GM12878 (cell line): ENCODE data around the gene SLC6A11.

Experiments used
- ATF3 ChIP-seq: IDR thresholded peaks from 2 replicates; pipeline ENCODE4 v1.6.1; 2011; ENCODE audit warnings: low read depth, mild to moderate bottlenecking, low read length, moderate library complexity, borderline replicate concordance; ENCODE audit errors: extremely low read depth
- CBFB ChIP-seq: IDR thresholded peaks from 2 replicates; pipeline ENCODE4 v1.6.1; 2016; ENCODE audit warnings: antibody characterized with exemption, low read depth
- CEBPB ChIP-seq, 2 experiments: fragments of 150-350 bp in 1 of 2; IDR thresholded peaks; 2 replicates each; pipeline ENCODE4 v1.6.1; 2012 to 2014; ENCODE audit warnings: low read depth in 2 of 2, low read length in 2 of 2, borderline replicate concordance in 1 of 2, inconsistent platforms in 1 of 2
- CREM ChIP-seq: IDR thresholded peaks from 2 replicates; pipeline ENCODE4 v1.6.1; 2014; ENCODE audit warnings: antibody characterized with exemption, low read depth
- CTCF ChIP-seq, 3 experiments: IDR thresholded peaks in 2 of 3; conservative IDR thresholded peaks in 1 of 3; 2 replicates each; pipeline ENCODE4 v1.5.1; 2011; ENCODE audit warnings: low read depth in 3 of 3, low read length in 3 of 3, mild to moderate bottlenecking in 3 of 3, control low read depth in 2 of 3, moderate library complexity in 2 of 3, inconsistent platforms in 1 of 3, mixed read lengths in 1 of 3; ENCODE audit not compliant: control insufficient read depth in 2 of 3, insufficient read depth in 1 of 3; ENCODE audit errors: extremely low read depth in 1 of 3
- EZH2 ChIP-seq: IDR thresholded peaks from 2 replicates; pipeline ENCODE4 v1.6.1; 2012; ENCODE audit warnings: low read depth, mild to moderate bottlenecking, control low read depth, inconsistent platforms, low read length, borderline replicate concordance; ENCODE audit not compliant: control insufficient read depth
- FOXM1 ChIP-seq: IDR thresholded peaks from 2 replicates; pipeline ENCODE4 v1.6.1; 2012; ENCODE audit warnings: low read depth, mild to moderate bottlenecking, inconsistent platforms, low read length, moderate library complexity
- GATAD2B ChIP-seq: fragments of 450-650 bp; conservative IDR thresholded peaks from 2 replicates; pipeline ENCODE4 v1.6.1; 2017; ENCODE audit warnings: low read depth, mild to moderate bottlenecking, moderate library complexity
- MEF2A ChIP-seq: IDR thresholded peaks from 2 replicates; pipeline ENCODE4 v1.6.1; 2011; ENCODE audit warnings: low read depth, mild to moderate bottlenecking, low read length, moderate library complexity; ENCODE audit not compliant: insufficient read depth
- MYC ChIP-seq: IDR thresholded peaks from 2 replicates; pipeline ENCODE4 v1.6.1; 2011; ENCODE audit warnings: mild to moderate bottlenecking, low read length, moderate library complexity, inconsistent platforms; ENCODE audit not compliant: insufficient read depth, insufficient replicate concordance, insufficient read length, severe bottlenecking
- POLR2A ChIP-seq: IDR thresholded peaks from 2 replicates; pipeline ENCODE4 v1.6.1; 2011; ENCODE audit warnings: low read depth, mild to moderate bottlenecking, low read length
- PRDM15 ChIP-seq: fragments of 450-650 bp; formaldehyde crosslinking; IDR thresholded peaks from 2 replicates; pipeline ENCODE4 v1.4.0; 2020; ENCODE audit warnings: mild to moderate bottlenecking, moderate library complexity
- SIN3A ChIP-seq: IDR thresholded peaks from 2 replicates; pipeline ENCODE4 v1.6.1; 2012; ENCODE audit warnings: low read depth, low read length, improper control_type of control experiment
- TF ChIP-seq, protein P1 (sequence below): IDR thresholded peaks from 2 replicates; pipeline ENCODE4 v1.6.1; 2012; ENCODE audit warnings: mild to moderate bottlenecking, low read depth, low read length

DNA sequence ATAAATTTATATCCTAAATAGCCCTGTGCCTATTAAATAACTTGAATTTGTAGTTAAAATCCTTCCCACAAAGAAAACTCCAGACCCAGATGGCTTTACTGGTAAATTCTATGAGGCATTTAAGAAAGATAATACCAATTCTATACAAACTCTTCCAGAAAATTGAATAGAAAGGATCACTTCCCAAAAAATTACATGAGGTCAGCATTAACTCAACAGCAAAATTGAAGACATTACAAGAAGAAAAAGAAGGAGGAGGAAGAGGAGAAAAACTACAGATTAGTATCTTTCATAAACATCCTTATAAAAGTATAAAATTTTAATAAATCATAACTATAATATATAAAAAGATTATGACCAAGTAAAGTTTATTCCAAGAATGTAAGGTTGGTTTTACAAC is 29.4 kb upstream of the SLC6A11 start:
- TF ChIP-seq CREM (no peak), MEF2A (no peak), CTCF (IDR thresholded peaks at IDR 0.05 in 2 of 3, conservative IDR thresholded peaks at IDR 0.05 in 1 of 3; ENCODE audit: control insufficient read depth in 2 of 3, extremely low read depth in 1 of 3, insufficient read depth in 1 of 3, low read depth in 3 of 3, low read length in 3 of 3) (no peak), PRDM15 (no peak), GATAD2B (no peak), FOXM1 (no peak), EZH2 (no peak), MYC (no peak), CEBPB (IDR thresholded peaks at IDR 0.05; ENCODE audit: borderline replicate concordance in 1 of 2, low read depth in 2 of 2, low read length in 2 of 2) (no peak), CBFB (no peak), SIN3A (no peak), POLR2A (no peak), ATF3 (no peak)
- TF ChIP-seq, protein P1, sequence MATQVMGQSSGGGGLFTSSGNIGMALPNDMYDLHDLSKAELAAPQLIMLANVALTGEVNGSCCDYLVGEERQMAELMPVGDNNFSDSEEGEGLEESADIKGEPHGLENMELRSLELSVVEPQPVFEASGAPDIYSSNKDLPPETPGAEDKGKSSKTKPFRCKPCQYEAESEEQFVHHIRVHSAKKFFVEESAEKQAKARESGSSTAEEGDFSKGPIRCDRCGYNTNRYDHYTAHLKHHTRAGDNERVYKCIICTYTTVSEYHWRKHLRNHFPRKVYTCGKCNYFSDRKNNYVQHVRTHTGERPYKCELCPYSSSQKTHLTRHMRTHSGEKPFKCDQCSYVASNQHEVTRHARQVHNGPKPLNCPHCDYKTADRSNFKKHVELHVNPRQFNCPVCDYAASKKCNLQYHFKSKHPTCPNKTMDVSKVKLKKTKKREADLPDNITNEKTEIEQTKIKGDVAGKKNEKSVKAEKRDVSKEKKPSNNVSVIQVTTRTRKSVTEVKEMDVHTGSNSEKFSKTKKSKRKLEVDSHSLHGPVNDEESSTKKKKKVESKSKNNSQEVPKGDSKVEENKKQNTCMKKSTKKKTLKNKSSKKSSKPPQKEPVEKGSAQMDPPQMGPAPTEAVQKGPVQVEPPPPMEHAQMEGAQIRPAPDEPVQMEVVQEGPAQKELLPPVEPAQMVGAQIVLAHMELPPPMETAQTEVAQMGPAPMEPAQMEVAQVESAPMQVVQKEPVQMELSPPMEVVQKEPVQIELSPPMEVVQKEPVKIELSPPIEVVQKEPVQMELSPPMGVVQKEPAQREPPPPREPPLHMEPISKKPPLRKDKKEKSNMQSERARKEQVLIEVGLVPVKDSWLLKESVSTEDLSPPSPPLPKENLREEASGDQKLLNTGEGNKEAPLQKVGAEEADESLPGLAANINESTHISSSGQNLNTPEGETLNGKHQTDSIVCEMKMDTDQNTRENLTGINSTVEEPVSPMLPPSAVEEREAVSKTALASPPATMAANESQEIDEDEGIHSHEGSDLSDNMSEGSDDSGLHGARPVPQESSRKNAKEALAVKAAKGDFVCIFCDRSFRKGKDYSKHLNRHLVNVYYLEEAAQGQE: no peak
